Spleen (tissue), 11 donors: ENCODE results near the gene ENPEP. TPM values are rescaled to one million over a fixed set of nuclear protein-coding genes. Genes with fewer than 3 reads are reported as not detected.

Experiments
- DNase-seq: peaks from one replicate; pipeline ENCODE4 v3.0.0-alpha.2; 2020
- H3K27ac ChIP-seq, 8 donors: fragments of 200-600 bp; sonication (generic) in 7 of 8; 1 replicate in 4 of 8; 2 replicates in 4 of 8; pipeline versions ENCODE4 v1.5.0 to v1.8.0; 2016 to 2021; ENCODE audit warnings: inconsistent platforms in 4 of 8, mild to moderate bottlenecking in 4 of 8, moderate library complexity in 1 of 8
- H3K27me3 ChIP-seq, 7 donors: fragments of 200-600 bp; sonication (generic) in 6 of 7; replicated peaks in 1 of 7; 1 replicate in 4 of 7; 2 replicates in 3 of 7; pipeline versions ENCODE4 v1.5.0 to v1.8.0; 2016 to 2021; ENCODE audit warnings: inconsistent platforms in 3 of 7, mild to moderate bottlenecking in 1 of 7
- H3K36me3 ChIP-seq, 6 donors: fragments of 200-600 bp; sonication (generic) in 5 of 6; 1 replicate in 4 of 6; 2 replicates in 2 of 6; pipeline versions ENCODE4 v1.5.0 to v1.8.0; 2016 to 2021; ENCODE audit warnings: inconsistent platforms in 2 of 6
- H3K4me1 ChIP-seq, 6 donors: fragments of 200-600 bp; sonication (generic) in 5 of 6; 1 replicate in 3 of 6; 2 replicates in 3 of 6; pipeline versions ENCODE4 v1.5.0 to v1.8.0; 2016 to 2021; ENCODE audit warnings: inconsistent platforms in 3 of 6
- H3K4me3 ChIP-seq, 8 donors: fragments of 200-600 bp; sonication (generic) in 7 of 8; 1 replicate in 4 of 8; 2 replicates in 4 of 8; pipeline versions ENCODE4 v1.5.0 to v1.8.0; 2016 to 2021; ENCODE audit warnings: inconsistent platforms in 4 of 8, mild to moderate bottlenecking in 4 of 8, moderate library complexity in 2 of 8
- H3K9me3 ChIP-seq, 8 donors: fragments of 200-600 bp; sonication (generic) in 7 of 8; 1 replicate in 4 of 8; 2 replicates in 4 of 8; pipeline versions ENCODE4 v1.5.0 to v1.8.0; 2016 to 2021; ENCODE audit warnings: inconsistent platforms in 4 of 8
- CTCF ChIP-seq, 11 experiments: fragments of 200-600 bp in 7 of 11; fragments of 450-650 bp in 4 of 11; sonication (generic) in 4 of 11; IDR thresholded peaks in 8 of 11; conservative IDR thresholded peaks in 3 of 11; 1 replicate in 7 of 11; 2 replicates in 4 of 11; pipeline versions ENCODE4 v1.4.0 to v1.8.0; 2016 to 2021; ENCODE audit warnings: antibody characterized with exemption in 11 of 11, inconsistent platforms in 4 of 11, mild to moderate bottlenecking in 1 of 11
- POLR2A ChIP-seq, 3 donors: fragments of 450-650 bp; IDR thresholded peaks; one replicate each; pipeline ENCODE4 v1.5.1; 2017; ENCODE audit warnings: antibody characterized with exemption in 3 of 3, mild to moderate bottlenecking in 1 of 3
- POLR2AphosphoS5 ChIP-seq, 3 donors: sonication (generic); formaldehyde crosslinking; IDR thresholded peaks; one replicate each; pipeline ENCODE4 v1.5.1; 2017; ENCODE audit warnings: antibody characterized with exemption in 3 of 3
- WGBS, 5 donors: extraction: QIAGEN DNeasy Blood & Tissue Kit in 3 of 5; methylation state at CpG; one replicate each; pipeline versions ENCODE4 v1.1.5 to v1.1.7; 2013 to 2018; 5-methylcytosine and 5-hydroxymethylcytosine counted together
- intact Hi-C: fragments of 100-400 bp; cut with DNase I; formaldehyde crosslinking; loops from one replicate; pipeline ENCODE4 v1.15.0; 2023; ENCODE audit warnings: low total_unique reads
- polyA plus RNA-seq, 3 donors: library from polyadenylated mRNA; stranded (reverse); fragments of 200-250 nt; gene quantifications; one replicate each; pipeline ENCODE4 v1.2.1, GENCODE V29; 2013
- total RNA-seq, 7 donors: library from RNA; depleted of rRNA in 3 of 7; stranded (reverse); fragments of >200 nt in 3 of 7; fragmentation: NEBNext Ultra II Directional in 4 of 7; extraction: Animal tissue kit (Norgen Biotek cat#: 25700) in 4 of 7; gene quantifications; one replicate each; pipeline versions ENCODE4 v1.1.0 to v1.2.1, GENCODE V29; 2016 to 2021
- donor health status: healthy with polysubstance abuse.
- donor health status: DM: no; HTN: no; CAD: no; lungs with moderate emphysema.
- donor health status: DM: no; HTN: no; CAD: no.
- donor health status: Bipolar disorder and iron deficiency.
- donor health status: healthy.
- donor health status: DM: no; HTN: no; CAD: no.
- donor health status: DM: yes; HTN: yes; CAD: no.

Gene ENPEP
- total and polyA plus RNA-seq, 10 donors: 1.8 to 48.3 (median 30.3) TPM

GRCh38 chr4:110611968-110612447 is 136.1 kb downstream of the ENPEP start:
- WGBS, 5 donors: 12 to 19% (median 14%) methylated on average over 28 to 30 of the region's 30 CpGs
- no peak for TF ChIP-seq POLR2AphosphoS5 (IDR thresholded peaks at IDR 0.05)
- no peak for TF ChIP-seq CTCF (IDR thresholded peaks at IDR 0.05 in 8 of 11, conservative IDR thresholded peaks at IDR 0.05 in 3 of 11)
- no peak for TF ChIP-seq POLR2A (IDR thresholded peaks at IDR 0.05)
- H3K4me3 ChIP-seq: peak overlapping the region in 1 of 8 donors; percentile 22

GRCh38 chr4:110612631-110613269 is 136.8 kb downstream of the ENPEP start:
- H3K36me3 ChIP-seq: no peaks in the 10 kb centered on the region
- no peaks in the 10 kb centered on the region for H3K9me3 ChIP-seq
- peaks cover 0 to 18% (median 3%) of the 10 kb centered on the region in 6 donors for H3K4me1 ChIP-seq
- 9 to 21% (median 13%) methylated on average over 22 to 23 of the region's 23 CpGs for WGBS, 5 donors
- peaks cover 0 to 100% (median 92%) of the 10 kb centered on the region in 7 donors for H3K27me3 ChIP-seq
- TF ChIP-seq POLR2A (IDR thresholded peaks at IDR 0.05) (no peak), CTCF (IDR thresholded peaks at IDR 0.05 in 8 of 11, conservative IDR thresholded peaks at IDR 0.05 in 3 of 11) (no peak), POLR2AphosphoS5 (IDR thresholded peaks at IDR 0.05) (no peak)
- DNase-seq: no peak
- H3K27ac ChIP-seq: no peak overlapping the region
- no peak overlapping the region for H3K4me3 ChIP-seq
- intact Hi-C loops: no loop called here

More at GRCh38 chr4:110611968-110612447, 136.1 kb downstream of the ENPEP start:
- no peak for DNase-seq
- Histone ChIP-seq H3K27ac (no peak overlapping the region), H3K27me3 (peaks cover 0 to 99% (median 85%) of the 10 kb centered on the region in 7 donors), H3K4me1 (peaks cover 0 to 18% (median 3%) of the 10 kb centered on the region in 6 donors), H3K36me3 (no peaks in the 10 kb centered on the region), H3K9me3 (peaks cover 0 to 2% (median 0%) of the 10 kb centered on the region in 8 donors)
- intact Hi-C loops: no loop called here

- H3K9me3 ChIP-seq: peaks cover 0 to 7% (median 0%) of the 10 kb centered on the region in 8 donors
- intact Hi-C loops: no loop called here
- H3K27me3 ChIP-seq: peaks cover 0 to 100% (median 98%) of the 10 kb centered on the region in 7 donors
- 15 to 20% (median 17%) methylated on average over 3 of the region's 3 CpGs for WGBS, 5 donors
- peaks cover 0 to 19% (median 3%) of the 10 kb centered on the region in 6 donors for H3K4me1 ChIP-seq
- H3K4me3 ChIP-seq: no peak overlapping the region
- TF ChIP-seq CTCF (IDR thresholded peaks at IDR 0.05 in 8 of 11, conservative IDR thresholded peaks at IDR 0.05 in 3 of 11) (no peak), POLR2AphosphoS5 (IDR thresholded peaks at IDR 0.05) (no peak), POLR2A (IDR thresholded peaks at IDR 0.05) (no peak)
- H3K27ac ChIP-seq: no peak overlapping the region
- DNase-seq: no peak
- H3K36me3 ChIP-seq: no peaks in the 10 kb centered on the region
These were observed 137.8 kb downstream of the ENPEP start for GRCh38 chr4:110613745-110614144.

GRCh38 chr4:110614173-110614963 is 138.4 kb downstream of the ENPEP start:
- DNase-seq: no peak
- TF ChIP-seq POLR2A (IDR thresholded peaks at IDR 0.05) (no peak), CTCF (IDR thresholded peaks at IDR 0.05 in 8 of 11, conservative IDR thresholded peaks at IDR 0.05 in 3 of 11) (no peak), POLR2AphosphoS5 (IDR thresholded peaks at IDR 0.05) (no peak)
- Histone ChIP-seq H3K4me1 (peaks cover 0 to 24% (median 3%) of the 10 kb centered on the region in 6 donors), H3K27ac (no peak overlapping the region), H3K27me3 (peaks cover 0 to 100% (median 98%) of the 10 kb centered on the region in 7 donors), H3K4me3 (no peak overlapping the region), H3K36me3 (no peaks in the 10 kb centered on the region), H3K9me3 (peaks cover 0 to 10% (median 0%) of the 10 kb centered on the region in 8 donors)
- 17 to 20% (median 18%) methylated on average over 27 of the region's 27 CpGs for WGBS, 5 donors
- intact Hi-C loops: no loop called here
